ENCODE data around the gene RAP2C. TPM values are rescaled to one million over a fixed set of nuclear protein-coding genes. Genes with fewer than 3 reads are reported as not detected.
A peak's percentile ranks its signal among the peaks of the same experiment; 100 is the strongest.

Gene RAP2C
- total RNA-seq, 2 donors from 2014 or later, result 7.8 to 7.9 TPM

- ATAC-seq (no peak), DNase-seq (no peak)
- intact Hi-C loops (cut with DNase I), result no loop called here
- no peaks in the 10 kb centered on the region for H3K27me3 ChIP-seq
- H3K36me3 ChIP-seq (replicated peaks in 1 of 2; ENCODE audit: insufficient read depth in 1 of 2, low read depth in 2 of 2), result no peaks in the 10 kb centered on the region
- WGBS, 2 donors, result 47 to 57% methylated on average over 5 of the region's 5 CpGs
- H3K27ac ChIP-seq, result no peak overlapping the region
- TF ChIP-seq POLR2A (IDR thresholded peaks at IDR 0.05) (no peak), CTCF (IDR thresholded peaks at IDR 0.05) (no peak)
- H3K4me3 ChIP-seq, result no peak overlapping the region
- H3K4me1 ChIP-seq, result no peaks in the 10 kb centered on the region
- H3K9me3 ChIP-seq, result no peaks in the 10 kb centered on the region
Observed at GRCh38 chrX:132227383-132228112, 8.3 kb upstream of the RAP2C start.

GRCh38 chrX:132226169-132226568, 6.9 kb upstream of the RAP2C start:
- H3K27ac ChIP-seq, result no peak overlapping the region
- ATAC-seq (no peak), DNase-seq (no peak)
- no peak overlapping the region for H3K4me3 ChIP-seq
- intact Hi-C loops (cut with DNase I), result no loop called here
- H3K27me3 ChIP-seq, result no peaks in the 10 kb centered on the region
- no peaks in the 10 kb centered on the region for H3K4me1 ChIP-seq
- no peaks in the 10 kb centered on the region for H3K36me3 ChIP-seq (replicated peaks in 1 of 2; ENCODE audit: insufficient read depth in 1 of 2, low read depth in 2 of 2)
- 70 to 73% methylated on average over 4 of the region's 4 CpGs for WGBS, 2 donors
- no peaks in the 10 kb centered on the region for H3K9me3 ChIP-seq
- TF ChIP-seq CTCF (IDR thresholded peaks at IDR 0.05) (peak in 5 of 7 experiments; percentile 21 to 36 (median 31)), POLR2A (IDR thresholded peaks at IDR 0.05) (no peak)

- intact Hi-C loops (cut with DNase I), result no loop called here
- no peaks in the 10 kb centered on the region for H3K9me3 ChIP-seq
- TF ChIP-seq CTCF (IDR thresholded peaks at IDR 0.05) (no peak), POLR2A (IDR thresholded peaks at IDR 0.05) (peak; percentile 50 to 79 (median 73))
- no peaks in the 10 kb centered on the region for H3K27me3 ChIP-seq
- DNase-seq (peak; percentile 79 to 86 (median 86)), ATAC-seq (peak; percentile 92)
- H3K27ac ChIP-seq, result peak overlapping the region; percentile 81 to 97 (median 91)
- 0% methylated on average over 5 to 38 of the region's 45 CpGs for WGBS, 2 donors
- no peaks in the 10 kb centered on the region for H3K36me3 ChIP-seq (replicated peaks in 1 of 2; ENCODE audit: insufficient read depth in 1 of 2, low read depth in 2 of 2)
- H3K4me3 ChIP-seq, result peak overlapping the region; percentile 48 to 77
- H3K4me1 ChIP-seq, result peaks cover 10% of the 10 kb centered on the region
Observed at GRCh38 chrX:132218100-132218812, 991 bp downstream of the RAP2C start.

- ATAC-seq, result peak; percentile 61
- H3K4me1 ChIP-seq, result peaks cover 10% of the 10 kb centered on the region
- WGBS, 2 donors, result 0% methylated on average over 11 to 25 of the region's 74 CpGs
- H3K4me3 ChIP-seq, result peak overlapping the region; percentile 57 to 77
- H3K27ac ChIP-seq, result peak overlapping the region; percentile 81 to 97 (median 91)
- intact Hi-C loops (cut with DNase I), result no loop called here
- no peaks in the 10 kb centered on the region for H3K36me3 ChIP-seq (replicated peaks in 1 of 2; ENCODE audit: insufficient read depth in 1 of 2, low read depth in 2 of 2)
- H3K9me3 ChIP-seq, result no peaks in the 10 kb centered on the region
- H3K27me3 ChIP-seq, result no peaks in the 10 kb centered on the region
- DNase-seq, result peak; percentile 48 to 68 (median 56)
- TF ChIP-seq POLR2A (IDR thresholded peaks at IDR 0.05) (peak in 2 of 3 donors; percentile 38 to 49), CTCF (IDR thresholded peaks at IDR 0.05) (no peak)
Observed at GRCh38 chrX:132217203-132218073, 1.8 kb downstream of the RAP2C start.

Data from body of pancreas (tissue), 4 donors.